ENCODE data around the gene TMEM109. TPM values are rescaled to one million over a fixed set of nuclear protein-coding genes. Genes with fewer than 3 reads are reported as not detected.

The TMEM109 gene
- polyA plus RNA-seq, 2 of the 4 experiments (the other 2 are of a cell fraction) = 40.9 to 93.0 TPM

- no peak overlapping the region for H3K4me3 ChIP-seq
- DNase-seq (ENCODE audit: low read depth in 1 of 2, low spot score in 1 of 2) = no peak
- H3K4me1 ChIP-seq = no peaks in the 10 kb centered on the region
- H3K9me3 ChIP-seq = no peaks in the 10 kb centered on the region
- FAIRE-seq = no peak
- ChIA-PET POLR2A (no interaction called here), CTCF (no interaction called here)
- no peak overlapping the region for H3K4me2 ChIP-seq
- no peak for ATAC-seq
- 33% methylated on average over 7 of the region's 7 CpGs for WGBS (ENCODE audit: missing lambda C conversion rate)
- no peak overlapping the region for H3K27ac ChIP-seq
- TF ChIP-seq HEYL (CRISPR knock-in tag; IDR thresholded peaks at IDR 0.05) (no peak), KDM1A (IDR thresholded peaks at IDR 0.05; ENCODE audit: low read depth) (no peak), NR3C1 (IDR thresholded peaks at IDR 0.05) (no peak), USF2 (IDR thresholded peaks at IDR 0.05) (no peak)
Observed at GRCh38 chr11:60960405-60960804, 46.4 kb downstream of the TMEM109 start.

- TF ChIP-seq TP53 (CRISPR knock-in tag; IDR thresholded peaks at IDR 0.05) (no peak), POLR2AphosphoS2 (conservative IDR thresholded peaks at IDR 0.05; ENCODE audit: low read length) (no peak), PBX3 (IDR thresholded peaks at IDR 0.05) (no peak), ELK1 (IDR thresholded peaks at IDR 0.05; ENCODE audit: low read depth, low read length) (no peak), KDM5A (IDR thresholded peaks at IDR 0.05) (no peak), RNF2 (IDR thresholded peaks at IDR 0.05; ENCODE audit: borderline replicate concordance, low read depth) (no peak), ZNF302 (CRISPR knock-in tag; IDR thresholded peaks at IDR 0.05) (no peak), BCL3 (IDR thresholded peaks at IDR 0.05) (no peak), CTCF (IDR thresholded peaks at IDR 0.05) (no peak), CEBPB (IDR thresholded peaks at IDR 0.05) (no peak), KDM1A (IDR thresholded peaks at IDR 0.05; ENCODE audit: low read depth) (no peak), NFE2L2 (conservative IDR thresholded peaks at IDR 0.05; ENCODE audit: low read length) (no peak), CHD2 (IDR thresholded peaks at IDR 0.05; ENCODE audit: low read length, partially characterized antibody) (no peak), MAFK (IDR thresholded peaks at IDR 0.05; ENCODE audit: partially characterized antibody) (no peak), ZFP36 (IDR thresholded peaks at IDR 0.05; ENCODE audit: borderline replicate concordance, partially characterized antibody) (no peak), ZSCAN20 (CRISPR knock-in tag; IDR thresholded peaks at IDR 0.05) (no peak), TFCP2L1 (CRISPR knock-in tag; IDR thresholded peaks at IDR 0.05) (no peak)
- no peak overlapping the region for H3K4me3 ChIP-seq
- H3K4me2 ChIP-seq = no peak overlapping the region
- no peak for ATAC-seq
- WGBS (ENCODE audit: missing lambda C conversion rate) = 57% methylated on average over 6 of the region's 6 CpGs
- ChIA-PET CTCF (interaction anchor here (0.7 to 0.9 kb wide), 3 partner anchors 10 to 164 kb away, joined by 3 to 5 read pairs (median 4); no protein-coding TSS in a partner anchor), POLR2A (no interaction called here)
- H3K27ac ChIP-seq = no peak overlapping the region
- DNase-seq (ENCODE audit: low read depth in 1 of 2, low spot score in 1 of 2) = no peak
- peaks cover 14% of the 10 kb centered on the region for H3K9me3 ChIP-seq
- no peak for FAIRE-seq
- no peaks in the 10 kb centered on the region for H3K4me1 ChIP-seq
Observed at GRCh38 chr11:60964801-60965200, 50.8 kb downstream of the TMEM109 start.
